DND-41 (cell line): ENCODE results near the gene KRTCAP3.

Experiments
- ATAC-seq: fragments of 200-7000 bp; cut with Tn5 transposase; 3 replicates; pipeline ENCODE4 v1.9.1; 2021; ENCODE audit warnings: low read depth; ENCODE audit not compliant: insufficient read depth
- DNase-seq: peaks from one replicate; pipeline ENCODE4 v3.0.0-alpha.2; 2020
- H2AFZ ChIP-seq: 2 replicates; pipeline ENCODE4 v1.6.0; 2012; ENCODE audit warnings: low read depth, low read length
- H3K27ac ChIP-seq: 2 replicates; pipeline ENCODE4 v1.5.1; 2012; ENCODE audit warnings: low read length, inconsistent platforms
- H3K27me3 ChIP-seq: fragments of 200-600 bp; sonication (generic); 2 replicates; pipeline ENCODE4 v1.6.0; 2012; ENCODE audit warnings: low read length, mild to moderate bottlenecking, inconsistent platforms; ENCODE audit not compliant: insufficient read depth, poor library complexity
- H3K36me3 ChIP-seq: 2 replicates; pipeline ENCODE4 v1.5.1; 2012; ENCODE audit warnings: low read length, inconsistent platforms; ENCODE audit not compliant: insufficient read depth
- H3K4me1 ChIP-seq: 2 replicates; pipeline ENCODE4 v1.5.1; 2012; ENCODE audit warnings: mild to moderate bottlenecking, low read length; ENCODE audit not compliant: insufficient read depth
- H3K4me2 ChIP-seq: 2 replicates; pipeline ENCODE4 v1.6.0; 2012; ENCODE audit warnings: mild to moderate bottlenecking, moderate library complexity, low read length, inconsistent platforms; ENCODE audit not compliant: insufficient read depth
- H3K4me3 ChIP-seq, 2 experiments: fragments of 200-600 bp in 1 of 2; shearing (Covaris generic) in 1 of 2; 2 replicates each; pipeline ENCODE4 v1.5.1; 2012 to 2016; ENCODE audit warnings: inconsistent platforms in 2 of 2, low read length in 2 of 2, mild to moderate bottlenecking in 2 of 2, low read depth in 1 of 2, moderate library complexity in 1 of 2
- H3K79me2 ChIP-seq: 2 replicates; pipeline ENCODE4 v1.6.0; 2012; ENCODE audit warnings: low read length, inconsistent platforms; ENCODE audit not compliant: insufficient read depth
- H3K9ac ChIP-seq: 2 replicates; pipeline ENCODE4 v1.6.0; 2012; ENCODE audit warnings: low read depth, mild to moderate bottlenecking, inconsistent platforms, low read length, moderate library complexity
- H3K9me3 ChIP-seq: 2 replicates; pipeline ENCODE4 v1.5.1; 2012; ENCODE audit warnings: low read length, moderate library complexity, mild to moderate bottlenecking, inconsistent platforms; ENCODE audit not compliant: insufficient read depth, severe bottlenecking
- H4K20me1 ChIP-seq: 2 replicates; pipeline ENCODE4 v1.6.0; 2012; ENCODE audit warnings: low read length; ENCODE audit not compliant: insufficient read depth
- CTCF ChIP-seq: IDR thresholded peaks from 2 replicates; pipeline ENCODE4 v1.5.1; 2012; ENCODE audit warnings: borderline replicate concordance, low read length, moderate library complexity, mild to moderate bottlenecking; ENCODE audit not compliant: poor library complexity, severe bottlenecking; ENCODE audit errors: extremely low read depth
- EZH2 ChIP-seq: IDR thresholded peaks from 3 replicates; pipeline ENCODE4 v1.6.1; 2012; ENCODE audit warnings: borderline replicate concordance, low read depth, mild to moderate bottlenecking, moderate library complexity, low read length, inconsistent platforms; ENCODE audit not compliant: severe bottlenecking

KRTCAP3 gene

GRCh38 chr2:27464443-27464842 is 22.3 kb downstream of the KRTCAP3 start:
- Histone ChIP-seq H3K27ac (no peak overlapping the region), H3K9ac (no peak overlapping the region), H3K79me2 (no peaks in the 10 kb centered on the region), H3K4me2 (no peak overlapping the region), H2AFZ (no peak overlapping the region), H4K20me1 (no peaks in the 10 kb centered on the region), H3K9me3 (no peaks in the 10 kb centered on the region), H3K27me3 (no peaks in the 10 kb centered on the region), H3K36me3 (no peaks in the 10 kb centered on the region), H3K4me3 (no peak overlapping the region), H3K4me1 (no peaks in the 10 kb centered on the region)
- no peak for ATAC-seq
- no peak for TF ChIP-seq CTCF
- no peak for TF ChIP-seq EZH2
- DNase-seq = no peak

GRCh38 chr2:27471961-27472360 is 29.8 kb downstream of the KRTCAP3 start:
- no peaks in the 10 kb centered on the region for H3K79me2 ChIP-seq
- no peaks in the 10 kb centered on the region for H4K20me1 ChIP-seq
- H3K4me2 ChIP-seq = no peak overlapping the region
- no peaks in the 10 kb centered on the region for H3K4me1 ChIP-seq
- H3K4me3 ChIP-seq = no peak overlapping the region
- peaks cover 4% of the 10 kb centered on the region for H3K27me3 ChIP-seq
- no peak overlapping the region for H2AFZ ChIP-seq
- H3K9ac ChIP-seq = no peak overlapping the region
- H3K9me3 ChIP-seq = no peaks in the 10 kb centered on the region
- no peak for DNase-seq
- H3K27ac ChIP-seq = no peak overlapping the region
- no peak for TF ChIP-seq EZH2
- no peak for TF ChIP-seq CTCF
- no peaks in the 10 kb centered on the region for H3K36me3 ChIP-seq
- no peak for ATAC-seq

GRCh38 chr2:27485496-27485895 is 43.3 kb downstream of the KRTCAP3 start:
- no peak for TF ChIP-seq CTCF
- TF ChIP-seq EZH2 = no peak

GRCh38 chr2:27489118-27489497 is 46.9 kb downstream of the KRTCAP3 start:
- ATAC-seq (no peak), DNase-seq (no peak)
- Histone ChIP-seq H3K27me3 (peaks cover 6% of the 10 kb centered on the region), H2AFZ (no peak overlapping the region), H3K9me3 (no peaks in the 10 kb centered on the region), H3K4me3 (no peak overlapping the region), H3K9ac (no peak overlapping the region), H3K4me1 (no peaks in the 10 kb centered on the region), H3K79me2 (no peaks in the 10 kb centered on the region), H3K36me3 (no peaks in the 10 kb centered on the region), H3K4me2 (no peak overlapping the region), H4K20me1 (no peaks in the 10 kb centered on the region), H3K27ac (no peak overlapping the region)
- TF ChIP-seq EZH2 = no peak
- TF ChIP-seq CTCF = no peak

More at GRCh38 chr2:27485496-27485895, 43.3 kb downstream of the KRTCAP3 start:
- Histone ChIP-seq H3K4me2 (no peak overlapping the region), H3K27ac (no peak overlapping the region), H3K36me3 (no peaks in the 10 kb centered on the region), H3K79me2 (no peaks in the 10 kb centered on the region), H3K9ac (no peak overlapping the region), H3K27me3 (peaks cover 6% of the 10 kb centered on the region), H3K9me3 (no peaks in the 10 kb centered on the region), H3K4me3 (no peak overlapping the region), H2AFZ (no peak overlapping the region), H4K20me1 (no peaks in the 10 kb centered on the region), H3K4me1 (no peaks in the 10 kb centered on the region)
- ATAC-seq (no peak), DNase-seq (no peak)
